GM18873 (cell line): ENCODE data around the gene HMX1.

ENCODE experiments used
- ATAC-seq: cut with Tn5 transposase; IDR thresholded peaks from one replicate; pipeline ENCODE4 v1.9.1; 2021; ENCODE audit warnings: mild to moderate bottlenecking, moderate library complexity, moderate number of reproducible peaks; ENCODE audit not compliant: unreplicated experiment, low FRiP score

The HMX1 gene

GRCh38 chr4:8821151-8821950 lies 50.3 kb downstream of the HMX1 start:
- ATAC-seq, result no peak

- no peak for ATAC-seq
These were observed 51.2 kb downstream of the HMX1 start for GRCh38 chr4:8820178-8821102.

GRCh38 chr4:8819473-8820177 lies 52.0 kb downstream of the HMX1 start:
- no peak for ATAC-seq

GRCh38 chr4:8819019-8819418 lies 52.6 kb downstream of the HMX1 start:
- ATAC-seq, result no peak

- no peak for ATAC-seq
These were observed 53.4 kb downstream of the HMX1 start for GRCh38 chr4:8818063-8818881.

- ATAC-seq, result no peak
These were observed 53.9 kb downstream of the HMX1 start for GRCh38 chr4:8817813-8818062.

GRCh38 chr4:8817096-8817812 lies 54.4 kb downstream of the HMX1 start:
- no peak for ATAC-seq
